RWPE1 (cell line): Measurements from ENCODE around the gene CLTB.

Experiments
- CTCF ChIA-PET: fragments of 350-600 bp; sonication (Branson Sonifier 250); formaldehyde crosslinking; extraction: SDS; loops from one replicate; lab custom pipeline; 2021; lab: Yijun Ruan, JAX
- POLR2A ChIA-PET: fragments of 400-600 bp; formaldehyde crosslinking; extraction: SDS; loops from one replicate; lab custom pipeline; 2020; ENCODE audit warnings: antibody characterized with exemption; ENCODE audit not compliant: low non-redundant PET; lab: Yijun Ruan, JAX
- DNase-seq: peaks from one replicate; pipeline ENCODE4 v3.0.0; 2012; ENCODE audit warnings: low spot score
- H3K27ac ChIP-seq: fragments of 450-650 bp; 2 replicates; pipeline ENCODE4 v1.5.1; 2017
- TF ChIP-seq, protein P1 (sequence below): fragments of 450-650 bp; conservative IDR thresholded peaks from 2 replicates; pipeline ENCODE4 v1.5.1; 2017; ENCODE audit warnings: low read depth, mild to moderate bottlenecking

The CLTB gene

DNA sequence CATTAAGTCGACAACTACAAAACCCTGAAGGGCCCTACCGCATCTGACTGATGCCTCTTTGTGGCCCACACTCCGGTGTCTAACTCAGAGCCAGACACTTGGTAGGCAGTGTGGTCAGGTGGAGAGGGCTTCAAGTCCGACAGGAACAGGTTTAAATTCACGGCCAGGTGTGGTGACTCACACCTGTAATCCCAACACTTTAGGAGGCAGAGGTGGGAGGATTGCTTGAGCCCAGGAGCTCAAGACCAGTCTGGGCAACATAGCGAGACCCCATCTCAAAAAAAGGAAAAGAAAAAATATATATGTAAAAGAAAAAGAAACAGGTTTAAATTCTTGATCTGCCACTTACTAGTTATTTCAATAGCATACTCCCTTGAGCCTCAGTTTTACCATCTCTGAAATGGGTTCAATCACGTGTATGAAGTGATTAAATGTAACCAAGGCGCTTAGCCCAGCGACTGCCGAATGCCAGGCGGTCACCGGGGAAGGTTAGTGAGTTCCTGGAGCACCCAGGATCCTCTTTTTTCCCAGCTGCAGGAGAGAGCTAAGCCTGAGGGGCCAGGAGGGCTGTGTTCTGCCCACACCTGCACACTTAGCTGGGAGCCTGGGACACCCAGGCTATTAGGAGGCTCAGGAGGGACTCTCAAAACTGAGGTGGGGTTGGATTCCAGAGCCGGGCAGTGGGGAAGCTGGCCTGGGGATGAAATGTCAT is 943 bp downstream of the CLTB start:
- TF ChIP-seq, protein P1, sequence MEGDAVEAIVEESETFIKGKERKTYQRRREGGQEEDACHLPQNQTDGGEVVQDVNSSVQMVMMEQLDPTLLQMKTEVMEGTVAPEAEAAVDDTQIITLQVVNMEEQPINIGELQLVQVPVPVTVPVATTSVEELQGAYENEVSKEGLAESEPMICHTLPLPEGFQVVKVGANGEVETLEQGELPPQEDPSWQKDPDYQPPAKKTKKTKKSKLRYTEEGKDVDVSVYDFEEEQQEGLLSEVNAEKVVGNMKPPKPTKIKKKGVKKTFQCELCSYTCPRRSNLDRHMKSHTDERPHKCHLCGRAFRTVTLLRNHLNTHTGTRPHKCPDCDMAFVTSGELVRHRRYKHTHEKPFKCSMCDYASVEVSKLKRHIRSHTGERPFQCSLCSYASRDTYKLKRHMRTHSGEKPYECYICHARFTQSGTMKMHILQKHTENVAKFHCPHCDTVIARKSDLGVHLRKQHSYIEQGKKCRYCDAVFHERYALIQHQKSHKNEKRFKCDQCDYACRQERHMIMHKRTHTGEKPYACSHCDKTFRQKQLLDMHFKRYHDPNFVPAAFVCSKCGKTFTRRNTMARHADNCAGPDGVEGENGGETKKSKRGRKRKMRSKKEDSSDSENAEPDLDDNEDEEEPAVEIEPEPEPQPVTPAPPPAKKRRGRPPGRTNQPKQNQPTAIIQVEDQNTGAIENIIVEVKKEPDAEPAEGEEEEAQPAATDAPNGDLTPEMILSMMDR = no peak
- H3K27ac ChIP-seq = peak overlapping the region; percentile 99
- no peak for DNase-seq
- ChIA-PET CTCF (interaction anchor here (0.5 to 3.2 kb wide), 9 partner anchors 21 to 712 kb away, joined by 3 to 31 read pairs (median 3); partner anchors contain the start of gene FAF2), POLR2A (no interaction called here)

DNA sequence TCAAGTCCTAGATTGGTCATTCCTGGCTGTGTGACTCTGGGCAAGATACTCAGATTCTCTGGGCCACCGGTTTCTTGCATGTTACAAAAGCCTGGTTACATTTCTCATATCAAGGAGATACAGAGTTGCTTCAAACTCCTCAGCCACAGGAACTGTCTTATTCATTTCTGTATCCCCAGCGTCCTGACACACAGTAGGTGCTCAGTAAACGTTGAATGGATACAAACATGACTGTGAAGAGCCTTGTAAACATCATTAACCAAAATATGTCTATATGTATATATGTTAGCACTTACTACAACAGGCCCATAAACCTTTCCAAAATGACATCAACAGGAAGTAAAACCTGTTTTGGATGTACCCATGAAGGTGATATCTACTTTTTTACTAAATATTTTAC is 1.6 kb downstream of the CLTB start:
- no peak for DNase-seq
- ChIA-PET CTCF (no interaction called here), POLR2A (interaction anchor here (0.6 kb wide), 1 partner anchor 236 kb away, joined by 5 read pairs; no protein-coding TSS in a partner anchor)
- TF ChIP-seq, protein P1 = no peak
- H3K27ac ChIP-seq = peak overlapping the region; percentile 99

DNA sequence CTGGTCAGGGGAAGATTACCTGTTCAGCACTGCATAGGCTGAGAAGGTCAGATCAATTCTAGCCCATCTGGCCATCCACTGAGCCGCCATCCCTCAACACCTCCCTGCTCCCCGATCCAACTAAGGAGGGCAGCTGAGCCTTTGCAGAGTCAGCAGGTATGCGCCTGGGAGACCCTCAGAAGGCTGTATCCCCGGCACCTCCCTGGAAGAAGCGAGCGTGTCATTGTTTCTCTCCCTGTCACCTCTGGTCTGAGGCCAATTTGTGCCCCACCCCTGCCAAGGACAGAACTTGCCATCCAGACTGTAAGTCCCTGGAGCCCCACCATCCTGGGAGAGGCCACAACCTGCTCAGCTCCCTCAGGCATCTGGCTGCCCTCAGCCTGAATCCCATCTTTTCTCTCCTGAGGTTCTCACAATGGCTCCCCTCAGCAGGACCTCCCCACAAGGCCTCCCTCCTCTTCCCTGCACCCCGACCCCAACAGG is 2.6 kb downstream of the CLTB start:
- no peak for DNase-seq
- H3K27ac ChIP-seq = peak overlapping the region; percentile 99
- CTCF ChIA-PET = interaction anchor here (0.7 to 1.6 kb wide), 2 partner anchors 34 to 160 kb away, joined by 4 to 8 read pairs; partner anchors contain the start of gene FAF2
- TF ChIP-seq, protein P1 = no peak
- POLR2A ChIA-PET = interaction anchor here (1.4 kb wide), 1 partner anchor 128 kb away, joined by 3 read pairs; no protein-coding TSS in a partner anchor

DNA sequence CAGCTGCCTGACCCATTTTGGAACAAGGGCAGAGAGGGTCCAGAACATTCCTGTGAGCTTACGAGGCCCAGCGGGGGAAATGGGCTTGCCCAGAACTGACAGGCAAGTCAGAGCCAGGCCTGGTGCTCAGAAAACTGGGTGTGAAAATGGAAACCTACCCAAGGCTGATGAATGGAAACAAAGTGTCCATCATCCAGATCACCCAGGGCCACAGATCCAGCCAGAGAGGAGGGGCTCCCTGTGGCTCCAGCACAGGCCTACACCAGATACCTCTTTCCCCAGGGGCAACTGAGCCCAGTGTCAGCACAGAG is 3.1 kb downstream of the CLTB start:
- DNase-seq = peak; percentile 90
- POLR2A ChIA-PET = interaction anchor here (1.4 kb wide), 1 partner anchor 128 kb away, joined by 3 read pairs; no protein-coding TSS in a partner anchor
- CTCF ChIA-PET = interaction anchor here (0.9 to 1.6 kb wide), 2 partner anchors 35 to 880 kb away, joined by 5 to 8 read pairs; partner anchors contain the start of gene FAF2
- TF ChIP-seq, protein P1 = no peak
- H3K27ac ChIP-seq = peak overlapping the region; percentile 99

DNA sequence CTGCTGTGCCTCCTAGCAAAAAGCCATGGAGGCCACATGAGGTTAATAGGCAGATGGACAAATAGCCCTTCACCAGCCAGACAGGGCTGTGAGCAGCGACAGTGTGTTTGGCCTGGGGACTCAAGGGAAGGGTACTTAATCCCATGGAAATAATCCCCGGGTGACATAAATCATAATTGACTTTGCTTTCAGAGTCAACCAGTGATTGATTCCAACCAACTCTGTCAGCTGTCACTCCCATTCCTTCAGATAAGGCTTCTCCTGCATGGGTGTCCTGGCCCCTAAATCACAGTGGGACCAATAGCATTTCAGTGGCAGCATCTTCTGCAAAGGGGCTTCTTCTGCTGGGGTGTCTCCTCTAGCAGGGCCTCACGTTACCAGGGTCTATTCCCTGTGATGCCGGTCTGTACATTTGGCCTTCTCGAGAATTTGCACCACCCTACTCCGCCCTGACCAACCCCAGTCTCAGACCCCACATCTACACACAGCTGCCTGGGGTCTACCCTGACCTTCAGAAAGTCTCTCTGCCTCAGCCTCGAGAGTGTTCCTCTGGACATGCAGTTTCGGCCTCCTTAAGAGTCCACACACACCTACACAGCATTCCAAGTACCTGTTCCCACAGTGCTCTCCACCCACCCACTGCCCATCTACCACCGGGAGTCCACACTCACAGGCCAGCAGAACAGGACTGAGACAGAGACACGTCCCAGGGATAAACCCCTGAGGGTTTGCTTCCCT is 3.7 kb downstream of the CLTB start:
- CTCF ChIA-PET = interaction anchor here (0.9 to 1.6 kb wide), 2 partner anchors 35 to 879 kb away, joined by 5 to 8 read pairs; partner anchors contain the start of gene FAF2
- POLR2A ChIA-PET = interaction anchor here (0.7 to 1.4 kb wide), 2 partner anchors 12 to 129 kb away, joined by 3 read pairs; no protein-coding TSS in a partner anchor
- DNase-seq = no peak
- TF ChIP-seq, protein P1 = no peak
- peak overlapping the region; percentile 99 for H3K27ac ChIP-seq
